Measurements from ENCODE around the gene LDHAL6B.

LDHAL6B gene

GRCh38 chr15:59170295-59171066 lies 36.2 kb upstream of the LDHAL6B start:
- peak in 2 of 3 donors; percentile 46 to 64 for DNase-seq
- no peaks in the 10 kb centered on the region for H3K36me3 ChIP-seq (ENCODE audit: control insufficient read depth in 4 of 4, insufficient read depth in 4 of 4, low read length in 3 of 4)
- WGBS (ENCODE audit: insufficient coverage), result 51% methylated on average over 10 of the region's 12 CpGs
- H3K27ac ChIP-seq (ENCODE audit: insufficient read depth in 1 of 2, low read depth in 1 of 2, low read length in 2 of 2, poor library complexity in 1 of 2, severe bottlenecking in 2 of 2), result no peak overlapping the region
- peak overlapping the region in 1 of 7 experiments; percentile 11 for H3K4me3 ChIP-seq (ENCODE audit: control insufficient read depth in 1 of 7, extremely low read depth in 1 of 7, insufficient read depth in 4 of 7, low read depth in 2 of 7, low read length in 6 of 7)
- no peaks in the 10 kb centered on the region for H3K9me3 ChIP-seq (ENCODE audit: control extremely low read depth in 1 of 5, control insufficient read depth in 4 of 5, insufficient read depth in 2 of 5, low read depth in 1 of 5, low read length in 4 of 5)
- H3K4me1 ChIP-seq (ENCODE audit: control extremely low read depth in 1 of 4, control insufficient read depth in 4 of 4, insufficient read depth in 4 of 4, low read length in 3 of 4), result peaks cover 0 to 33% (median 21%) of the 10 kb centered on the region in 4 experiments
- H3K27me3 ChIP-seq (replicated peaks in 2 of 5; ENCODE audit: control insufficient read depth in 4 of 5, insufficient read depth in 5 of 5, low read length in 4 of 5), result no peaks in the 10 kb centered on the region
- CTCF ChIA-PET, result interaction anchor here (1.6 kb wide), 2 partner anchors 323 to 358 kb away, joined by 4 to 5 read pairs; no protein-coding TSS in a partner anchor
- POLR2A ChIA-PET, result no interaction called here

- 92% methylated on average over 2 of the region's 8 CpGs for WGBS (ENCODE audit: insufficient coverage)
- no peaks in the 10 kb centered on the region for H3K36me3 ChIP-seq (ENCODE audit: control insufficient read depth in 4 of 4, insufficient read depth in 4 of 4, low read length in 3 of 4)
- H3K4me3 ChIP-seq (ENCODE audit: control insufficient read depth in 1 of 7, extremely low read depth in 1 of 7, insufficient read depth in 4 of 7, low read depth in 2 of 7, low read length in 6 of 7), result no peak overlapping the region
- H3K27ac ChIP-seq (ENCODE audit: insufficient read depth in 1 of 2, low read depth in 1 of 2, low read length in 2 of 2, poor library complexity in 1 of 2, severe bottlenecking in 2 of 2), result no peak overlapping the region
- H3K27me3 ChIP-seq (replicated peaks in 2 of 5; ENCODE audit: control insufficient read depth in 4 of 5, insufficient read depth in 5 of 5, low read length in 4 of 5), result no peaks in the 10 kb centered on the region
- peaks cover 0 to 32% (median 19%) of the 10 kb centered on the region in 4 experiments for H3K4me1 ChIP-seq (ENCODE audit: control extremely low read depth in 1 of 4, control insufficient read depth in 4 of 4, insufficient read depth in 4 of 4, low read length in 3 of 4)
- no peak for DNase-seq
- ChIA-PET CTCF (interaction anchor here (1.6 kb wide), 1 partner anchor 322 kb away, joined by 5 read pairs; no protein-coding TSS in a partner anchor), POLR2A (no interaction called here)
- no peaks in the 10 kb centered on the region for H3K9me3 ChIP-seq (ENCODE audit: control extremely low read depth in 1 of 5, control insufficient read depth in 4 of 5, insufficient read depth in 2 of 5, low read depth in 1 of 5, low read length in 4 of 5)
Measured at GRCh38 chr15:59171067-59171397, 35.6 kb upstream of the LDHAL6B start.

GRCh38 chr15:59172289-59172901 lies 34.2 kb upstream of the LDHAL6B start:
- H3K4me3 ChIP-seq (ENCODE audit: control insufficient read depth in 1 of 7, extremely low read depth in 1 of 7, insufficient read depth in 4 of 7, low read depth in 2 of 7, low read length in 6 of 7), result no peak overlapping the region
- peaks cover 0 to 36% (median 26%) of the 10 kb centered on the region in 4 experiments for H3K4me1 ChIP-seq (ENCODE audit: control extremely low read depth in 1 of 4, control insufficient read depth in 4 of 4, insufficient read depth in 4 of 4, low read length in 3 of 4)
- H3K27ac ChIP-seq (ENCODE audit: insufficient read depth in 1 of 2, low read depth in 1 of 2, low read length in 2 of 2, poor library complexity in 1 of 2, severe bottlenecking in 2 of 2), result no peak overlapping the region
- WGBS (ENCODE audit: insufficient coverage), result 90% methylated on average over 6 of the region's 7 CpGs
- H3K36me3 ChIP-seq (ENCODE audit: control insufficient read depth in 4 of 4, insufficient read depth in 4 of 4, low read length in 3 of 4), result no peaks in the 10 kb centered on the region
- H3K27me3 ChIP-seq (replicated peaks in 2 of 5; ENCODE audit: control insufficient read depth in 4 of 5, insufficient read depth in 5 of 5, low read length in 4 of 5), result no peaks in the 10 kb centered on the region
- no peaks in the 10 kb centered on the region for H3K9me3 ChIP-seq (ENCODE audit: control extremely low read depth in 1 of 5, control insufficient read depth in 4 of 5, insufficient read depth in 2 of 5, low read depth in 1 of 5, low read length in 4 of 5)
- DNase-seq, result no peak
- CTCF ChIA-PET, result interaction anchor here (1.3 to 1.6 kb wide), 2 partner anchors 11 to 321 kb away, joined by 3 to 4 read pairs; no protein-coding TSS in a partner anchor
- POLR2A ChIA-PET, result interaction anchor here (0.6 kb wide), 1 partner anchor 51 kb away, joined by 3 read pairs; no protein-coding TSS in a partner anchor

GRCh38 chr15:59173194-59173593 lies 33.4 kb upstream of the LDHAL6B start:
- ChIA-PET CTCF (interaction anchor here (1.3 to 1.9 kb wide), 3 partner anchors 11 to 320 kb away, joined by 3 to 9 read pairs (median 4); no protein-coding TSS in a partner anchor), POLR2A (no interaction called here)
- no peaks in the 10 kb centered on the region for H3K9me3 ChIP-seq (ENCODE audit: control extremely low read depth in 1 of 5, control insufficient read depth in 4 of 5, insufficient read depth in 2 of 5, low read depth in 1 of 5, low read length in 4 of 5)

GRCh38 chr15:59174151-59174834 lies 32.4 kb upstream of the LDHAL6B start:
- 97% methylated on average over 4 of the region's 12 CpGs for WGBS (ENCODE audit: insufficient coverage)
- Histone ChIP-seq H3K4me3 (ENCODE audit: control insufficient read depth in 1 of 7, extremely low read depth in 1 of 7, insufficient read depth in 4 of 7, low read depth in 2 of 7, low read length in 6 of 7) (no peak overlapping the region), H3K36me3 (ENCODE audit: control insufficient read depth in 4 of 4, insufficient read depth in 4 of 4, low read length in 3 of 4) (peaks cover 0 to 1% (median 0%) of the 10 kb centered on the region in 4 experiments), H3K27ac (ENCODE audit: insufficient read depth in 1 of 2, low read depth in 1 of 2, low read length in 2 of 2, poor library complexity in 1 of 2, severe bottlenecking in 2 of 2) (no peak overlapping the region), H3K27me3 (replicated peaks in 2 of 5; ENCODE audit: control insufficient read depth in 4 of 5, insufficient read depth in 5 of 5, low read length in 4 of 5) (no peaks in the 10 kb centered on the region), H3K9me3 (ENCODE audit: control extremely low read depth in 1 of 5, control insufficient read depth in 4 of 5, insufficient read depth in 2 of 5, low read depth in 1 of 5, low read length in 4 of 5) (no peaks in the 10 kb centered on the region), H3K4me1 (ENCODE audit: control extremely low read depth in 1 of 4, control insufficient read depth in 4 of 4, insufficient read depth in 4 of 4, low read length in 3 of 4) (peaks cover 0 to 29% (median 21%) of the 10 kb centered on the region in 4 experiments)
- no peak for DNase-seq
- ChIA-PET POLR2A (no interaction called here), CTCF (interaction anchor here (1.0 to 1.9 kb wide), 5 partner anchors 9 to 319 kb away, joined by 3 to 9 read pairs (median 3); no protein-coding TSS in a partner anchor)

More at GRCh38 chr15:59173194-59173593, 33.4 kb upstream of the LDHAL6B start:
- no peak for DNase-seq
- H3K27ac ChIP-seq (ENCODE audit: insufficient read depth in 1 of 2, low read depth in 1 of 2, low read length in 2 of 2, poor library complexity in 1 of 2, severe bottlenecking in 2 of 2), result no peak overlapping the region
- no CpG with 5 or more reads among the region's 5 CpGs for WGBS (ENCODE audit: insufficient coverage)
- H3K27me3 ChIP-seq (replicated peaks in 2 of 5; ENCODE audit: control insufficient read depth in 4 of 5, insufficient read depth in 5 of 5, low read length in 4 of 5), result no peaks in the 10 kb centered on the region
- peaks cover 0 to 37% (median 26%) of the 10 kb centered on the region in 4 experiments for H3K4me1 ChIP-seq (ENCODE audit: control extremely low read depth in 1 of 4, control insufficient read depth in 4 of 4, insufficient read depth in 4 of 4, low read length in 3 of 4)
- no peak overlapping the region for H3K4me3 ChIP-seq (ENCODE audit: control insufficient read depth in 1 of 7, extremely low read depth in 1 of 7, insufficient read depth in 4 of 7, low read depth in 2 of 7, low read length in 6 of 7)
- no peaks in the 10 kb centered on the region for H3K36me3 ChIP-seq (ENCODE audit: control insufficient read depth in 4 of 4, insufficient read depth in 4 of 4, low read length in 3 of 4)

GRCh38 chr15:59174835-59175831 lies 31.5 kb upstream of the LDHAL6B start:
- Histone ChIP-seq H3K27me3 (replicated peaks in 2 of 5; ENCODE audit: control insufficient read depth in 4 of 5, insufficient read depth in 5 of 5, low read length in 4 of 5) (no peaks in the 10 kb centered on the region), H3K9me3 (ENCODE audit: control extremely low read depth in 1 of 5, control insufficient read depth in 4 of 5, insufficient read depth in 2 of 5, low read depth in 1 of 5, low read length in 4 of 5) (no peaks in the 10 kb centered on the region), H3K27ac (ENCODE audit: insufficient read depth in 1 of 2, low read depth in 1 of 2, low read length in 2 of 2, poor library complexity in 1 of 2, severe bottlenecking in 2 of 2) (no peak overlapping the region), H3K36me3 (ENCODE audit: control insufficient read depth in 4 of 4, insufficient read depth in 4 of 4, low read length in 3 of 4) (peaks cover 0 to 2% (median 0%) of the 10 kb centered on the region in 4 experiments), H3K4me1 (ENCODE audit: control extremely low read depth in 1 of 4, control insufficient read depth in 4 of 4, insufficient read depth in 4 of 4, low read length in 3 of 4) (peaks cover 0 to 22% (median 14%) of the 10 kb centered on the region in 4 experiments), H3K4me3 (ENCODE audit: control insufficient read depth in 1 of 7, extremely low read depth in 1 of 7, insufficient read depth in 4 of 7, low read depth in 2 of 7, low read length in 6 of 7) (no peak overlapping the region)
- 94% methylated on average over 5 of the region's 10 CpGs for WGBS (ENCODE audit: insufficient coverage)
- DNase-seq, result peak; percentile 25 to 50 (median 47)
- CTCF ChIA-PET, result interaction anchor here (1.1 to 1.9 kb wide), 4 partner anchors 20 to 318 kb away, joined by 3 to 9 read pairs (median 3); no protein-coding TSS in a partner anchor
- POLR2A ChIA-PET, result no interaction called here
